Measurements from ENCODE around the gene TEKT2.

TEKT2 gene

GRCh38 chr1:36126005-36126716 is 42.3 kb downstream of the TEKT2 start:
- Histone ChIP-seq H3K79me2 (ENCODE audit: insufficient read depth, low read length) (no peaks in the 10 kb centered on the region), H3K4me3 (ENCODE audit: low read length, poor library complexity, severe bottlenecking) (no peak overlapping the region), H3K36me3 (ENCODE audit: insufficient read depth, low read length) (no peaks in the 10 kb centered on the region), H3K4me1 (ENCODE audit: insufficient read depth, low read length, poor library complexity, severe bottlenecking) (no peaks in the 10 kb centered on the region), H3K9ac (ENCODE audit: low read depth, low read length, poor library complexity, severe bottlenecking) (no peak overlapping the region), H3K9me3 (ENCODE audit: insufficient read depth, low read depth, low read length) (no peaks in the 10 kb centered on the region), H2AFZ (ENCODE audit: low read length) (no peak overlapping the region), H4K20me1 (ENCODE audit: insufficient read depth, low read length, poor library complexity, severe bottlenecking) (no peaks in the 10 kb centered on the region), H3K27me3 (ENCODE audit: insufficient read depth, low read length, poor library complexity, severe bottlenecking) (no peaks in the 10 kb centered on the region), H3K9me2 (replicated peaks; ENCODE audit: low read depth, low read length) (no peaks in the 10 kb centered on the region), H3F3A (ENCODE audit: low read depth) (no peaks in the 10 kb centered on the region), H3K4me2 (ENCODE audit: low read depth, low read length, poor library complexity, severe bottlenecking) (no peak overlapping the region)
- TF ChIP-seq EZH2phosphoT487 (IDR thresholded peaks at IDR 0.05; ENCODE audit: borderline replicate concordance) = no peak
- TF ChIP-seq CTCF (conservative IDR thresholded peaks at IDR 0.05; ENCODE audit: low read length) = no peak

GRCh38 chr1:36126797-36127500 is 43.1 kb downstream of the TEKT2 start:
- H3K4me2 ChIP-seq (ENCODE audit: low read depth, low read length, poor library complexity, severe bottlenecking) = no peak overlapping the region

GRCh38 chr1:36128126-36128904 is 44.4 kb downstream of the TEKT2 start:
- Histone ChIP-seq H3K79me2 (ENCODE audit: insufficient read depth, low read length) (no peaks in the 10 kb centered on the region), H2AFZ (ENCODE audit: low read length) (no peak overlapping the region), H3K9ac (ENCODE audit: low read depth, low read length, poor library complexity, severe bottlenecking) (no peak overlapping the region), H3K4me1 (ENCODE audit: insufficient read depth, low read length, poor library complexity, severe bottlenecking) (no peaks in the 10 kb centered on the region), H3K36me3 (ENCODE audit: insufficient read depth, low read length) (no peaks in the 10 kb centered on the region), H3K4me3 (ENCODE audit: low read length, poor library complexity, severe bottlenecking) (no peak overlapping the region), H3K9me2 (replicated peaks; ENCODE audit: low read depth, low read length) (no peaks in the 10 kb centered on the region), H3F3A (ENCODE audit: low read depth) (no peaks in the 10 kb centered on the region), H3K4me2 (ENCODE audit: low read depth, low read length, poor library complexity, severe bottlenecking) (no peak overlapping the region), H3K9me3 (ENCODE audit: insufficient read depth, low read depth, low read length) (no peaks in the 10 kb centered on the region), H4K20me1 (ENCODE audit: insufficient read depth, low read length, poor library complexity, severe bottlenecking) (no peaks in the 10 kb centered on the region), H3K27me3 (ENCODE audit: insufficient read depth, low read length, poor library complexity, severe bottlenecking) (no peaks in the 10 kb centered on the region)
- TF ChIP-seq CTCF (conservative IDR thresholded peaks at IDR 0.05; ENCODE audit: low read length) (no peak), EZH2phosphoT487 (IDR thresholded peaks at IDR 0.05; ENCODE audit: borderline replicate concordance) (no peak)

More at GRCh38 chr1:36126797-36127500, 43.1 kb downstream of the TEKT2 start:
- no peaks in the 10 kb centered on the region for H3K27me3 ChIP-seq (ENCODE audit: insufficient read depth, low read length, poor library complexity, severe bottlenecking)
- H2AFZ ChIP-seq (ENCODE audit: low read length) = no peak overlapping the region
- H3K9me3 ChIP-seq (ENCODE audit: insufficient read depth, low read depth, low read length) = no peaks in the 10 kb centered on the region
- TF ChIP-seq CTCF (conservative IDR thresholded peaks at IDR 0.05; ENCODE audit: low read length) (no peak), EZH2phosphoT487 (IDR thresholded peaks at IDR 0.05; ENCODE audit: borderline replicate concordance) (no peak)
- no peaks in the 10 kb centered on the region for H3K79me2 ChIP-seq (ENCODE audit: insufficient read depth, low read length)
- H3K4me1 ChIP-seq (ENCODE audit: insufficient read depth, low read length, poor library complexity, severe bottlenecking) = no peaks in the 10 kb centered on the region
- H3K36me3 ChIP-seq (ENCODE audit: insufficient read depth, low read length) = no peaks in the 10 kb centered on the region
- H3K9ac ChIP-seq (ENCODE audit: low read depth, low read length, poor library complexity, severe bottlenecking) = no peak overlapping the region
- H3F3A ChIP-seq (ENCODE audit: low read depth) = no peaks in the 10 kb centered on the region
- no peaks in the 10 kb centered on the region for H4K20me1 ChIP-seq (ENCODE audit: insufficient read depth, low read length, poor library complexity, severe bottlenecking)
- H3K9me2 ChIP-seq (replicated peaks; ENCODE audit: low read depth, low read length) = no peaks in the 10 kb centered on the region
- no peak overlapping the region for H3K4me3 ChIP-seq (ENCODE audit: low read length, poor library complexity, severe bottlenecking)

Data from Loucy (cell line).